Sigmoid colon (tissue), 4 donors: ENCODE results near the gene JAKMIP1.

Source experiments
- EP300 ChIP-seq, 4 donors: sonication (generic); formaldehyde crosslinking; IDR thresholded peaks; one replicate each; pipeline ENCODE4 v1.6.1; 2017; ENCODE audit warnings: antibody characterized with exemption in 4 of 4
- POLR2A ChIP-seq, 2 donors: fragments of 450-650 bp; IDR thresholded peaks; one replicate each; pipeline ENCODE4 v1.6.1; 2016; ENCODE audit warnings: antibody characterized with exemption in 2 of 2, mild to moderate bottlenecking in 2 of 2, moderate library complexity in 2 of 2
- POLR2AphosphoS5 ChIP-seq, 4 donors: sonication (generic); formaldehyde crosslinking; IDR thresholded peaks; one replicate each; pipeline ENCODE4 v1.6.1; 2017; ENCODE audit warnings: antibody characterized with exemption in 4 of 4
- TF ChIP-seq, protein P1 (sequence below), 4 experiments: fragments of 450-650 bp in 3 of 4; fragments of 200-600 bp in 1 of 4; IDR thresholded peaks; one replicate each; pipeline ENCODE4 v1.5.1; 2016 to 2019; ENCODE audit warnings: antibody characterized with exemption in 4 of 4, mild to moderate bottlenecking in 3 of 4, moderate library complexity in 2 of 4

DNA sequence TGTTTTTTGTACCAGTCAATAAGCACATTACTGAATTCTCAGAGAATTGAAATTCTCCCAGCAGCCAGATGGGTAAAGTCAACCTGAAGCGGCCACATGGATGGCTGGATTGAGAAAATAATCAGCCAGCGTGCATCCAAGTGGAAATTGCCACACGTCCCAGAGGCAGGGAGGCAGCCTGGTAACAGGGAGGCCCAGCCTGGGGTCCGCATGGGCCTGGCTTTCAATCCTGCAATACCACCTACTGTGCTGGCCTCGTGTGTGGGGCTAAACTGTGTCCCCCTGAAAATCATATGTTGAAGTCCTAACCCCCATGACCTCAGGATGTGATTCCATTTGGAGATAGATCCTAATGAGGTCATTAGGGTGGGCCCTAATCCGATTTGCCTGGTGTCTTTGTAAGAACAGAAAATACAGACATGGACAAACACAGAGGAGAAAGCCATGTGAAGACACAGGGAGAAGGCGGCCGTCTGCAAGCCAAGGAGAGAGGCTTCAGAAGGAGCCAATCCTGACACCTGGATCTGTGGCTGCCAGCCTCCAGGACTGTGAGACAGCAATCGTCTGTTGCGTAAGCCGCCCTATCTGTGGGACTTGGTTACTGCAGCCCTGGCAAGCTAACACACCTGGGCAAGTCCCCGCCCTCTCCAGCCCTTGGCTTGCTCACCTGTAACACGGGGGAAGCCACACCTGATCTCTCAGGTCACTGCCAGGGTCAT is 90.3 kb downstream of the JAKMIP1 start:
- TF ChIP-seq, protein P1, sequence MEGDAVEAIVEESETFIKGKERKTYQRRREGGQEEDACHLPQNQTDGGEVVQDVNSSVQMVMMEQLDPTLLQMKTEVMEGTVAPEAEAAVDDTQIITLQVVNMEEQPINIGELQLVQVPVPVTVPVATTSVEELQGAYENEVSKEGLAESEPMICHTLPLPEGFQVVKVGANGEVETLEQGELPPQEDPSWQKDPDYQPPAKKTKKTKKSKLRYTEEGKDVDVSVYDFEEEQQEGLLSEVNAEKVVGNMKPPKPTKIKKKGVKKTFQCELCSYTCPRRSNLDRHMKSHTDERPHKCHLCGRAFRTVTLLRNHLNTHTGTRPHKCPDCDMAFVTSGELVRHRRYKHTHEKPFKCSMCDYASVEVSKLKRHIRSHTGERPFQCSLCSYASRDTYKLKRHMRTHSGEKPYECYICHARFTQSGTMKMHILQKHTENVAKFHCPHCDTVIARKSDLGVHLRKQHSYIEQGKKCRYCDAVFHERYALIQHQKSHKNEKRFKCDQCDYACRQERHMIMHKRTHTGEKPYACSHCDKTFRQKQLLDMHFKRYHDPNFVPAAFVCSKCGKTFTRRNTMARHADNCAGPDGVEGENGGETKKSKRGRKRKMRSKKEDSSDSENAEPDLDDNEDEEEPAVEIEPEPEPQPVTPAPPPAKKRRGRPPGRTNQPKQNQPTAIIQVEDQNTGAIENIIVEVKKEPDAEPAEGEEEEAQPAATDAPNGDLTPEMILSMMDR (IDR thresholded peaks at IDR 0.05): no peak
- no peak for TF ChIP-seq POLR2AphosphoS5 (IDR thresholded peaks at IDR 0.05)
- no peak for TF ChIP-seq POLR2A (IDR thresholded peaks at IDR 0.05)
- no peak for TF ChIP-seq EP300 (IDR thresholded peaks at IDR 0.05)
